Naive thymus-derived CD4-positive, alpha-beta T cell (primary cell): Measurements from ENCODE around the gene IL1A. TPM values are rescaled to one million over a fixed set of nuclear protein-coding genes. Genes with fewer than 3 reads are reported as not detected.
A peak's percentile ranks its signal among the peaks of the same experiment; 100 is the strongest.

Source experiments
- ATAC-seq: fragments of 150-1000 bp; cut with Tn5 transposase; 2 replicates; pipeline ENCODE4 v1.10.0; 2021; ENCODE audit warnings: mild to moderate bottlenecking, moderate library complexity
- CTCF ChIA-PET: fragments of 350-600 bp; sonication (Branson Sonifier 250); formaldehyde crosslinking; loops from one replicate; lab custom pipeline; 2021; ENCODE audit warnings: antibody characterized with exemption; lab: Charles Lee
- POLR2A ChIA-PET: fragments of 350-600 bp; sonication (Branson Sonifier 250); formaldehyde crosslinking; loops from one replicate; lab custom pipeline; 2021; ENCODE audit warnings: antibody characterized with exemption, inconsistent platforms; lab: Charles Lee
- DNase-seq, 9 donors: peaks; one replicate each; pipeline versions ENCODE4 v3.0.0 to v3.0.0-alpha.2; 2020 to 2022; ENCODE audit warnings: mixed read lengths in 1 of 9
- H3K27ac ChIP-seq: one replicate; pipeline ENCODE4 v1.7.0; 2013; ENCODE audit warnings: mild to moderate bottlenecking, low read depth, low read length, moderate library complexity
- H3K27me3 ChIP-seq, 2 donors: one replicate each; pipeline ENCODE4 v1.7.0; 2013; ENCODE audit warnings: low read length in 2 of 2, mild to moderate bottlenecking in 2 of 2, moderate library complexity in 2 of 2; ENCODE audit not compliant: control insufficient read depth in 2 of 2, insufficient read depth in 2 of 2
- H3K36me3 ChIP-seq, 3 experiments: 1 replicate in 2 of 3; 2 replicates in 1 of 3; pipeline ENCODE4 v1.7.0; 2013; ENCODE audit warnings: low read length in 3 of 3, mild to moderate bottlenecking in 3 of 3, moderate library complexity in 1 of 3; ENCODE audit not compliant: insufficient read depth in 3 of 3, control insufficient read depth in 2 of 3
- H3K4me1 ChIP-seq, 2 donors: one replicate each; pipeline ENCODE4 v1.7.0; 2013; ENCODE audit warnings: low read length in 2 of 2, mild to moderate bottlenecking in 2 of 2, moderate library complexity in 1 of 2; ENCODE audit not compliant: control insufficient read depth in 2 of 2, insufficient read depth in 2 of 2
- H3K4me3 ChIP-seq: 2 replicates; pipeline ENCODE4 v1.7.0; 2013; ENCODE audit warnings: mild to moderate bottlenecking, low read length
- H3K9me3 ChIP-seq, 3 experiments: 1 replicate in 2 of 3; 2 replicates in 1 of 3; pipeline ENCODE4 v1.7.0; 2013; ENCODE audit warnings: low read length in 3 of 3; ENCODE audit not compliant: control insufficient read depth in 2 of 3
- H3K27ac Mint-ChIP-seq, 9 donors: one replicate each; pipeline ENCODE4 v1.8.0; 2020 to 2022; ENCODE audit warnings: mixed read lengths in 9 of 9, mild to moderate bottlenecking in 8 of 9, moderate library complexity in 5 of 9, inconsistent platforms in 2 of 9
- H3K27me3 Mint-ChIP-seq, 5 donors: one replicate each; pipeline ENCODE4 v1.8.0; 2021 to 2022; ENCODE audit warnings: mixed read lengths in 5 of 5, mild to moderate bottlenecking in 1 of 5
- H3K36me3 Mint-ChIP-seq, 5 donors: one replicate each; pipeline ENCODE4 v1.8.0; 2020 to 2022; ENCODE audit warnings: mixed read lengths in 5 of 5, mild to moderate bottlenecking in 3 of 5, inconsistent platforms in 1 of 5
- H3K4me1 Mint-ChIP-seq, 7 donors: one replicate each; pipeline ENCODE4 v1.8.0; 2020 to 2022; ENCODE audit warnings: mixed read lengths in 7 of 7, mild to moderate bottlenecking in 3 of 7, inconsistent platforms in 1 of 7
- H3K4me3 Mint-ChIP-seq, 10 donors: one replicate each; pipeline ENCODE4 v1.8.0; 2020 to 2022; ENCODE audit warnings: mild to moderate bottlenecking in 10 of 10, mixed read lengths in 10 of 10, moderate library complexity in 6 of 10, inconsistent platforms in 2 of 10
- H3K9me3 Mint-ChIP-seq, 11 donors: one replicate each; pipeline ENCODE4 v1.8.0; 2020 to 2022; ENCODE audit warnings: mixed read lengths in 11 of 11, mild to moderate bottlenecking in 4 of 11, inconsistent platforms in 1 of 11, moderate library complexity in 1 of 11
- intact Hi-C, 2 donors: fragments of 100-400 bp; cut with micrococcal nuclease; formaldehyde crosslinking; loops; one replicate each; pipeline ENCODE4 v1.15.1; 2023
- polyA plus RNA-seq, 2 donors: library from polyadenylated mRNA; unstranded; fragments of 300-500 nt; fragmentation: Illumina TruSeq; gene quantifications; one replicate each; pipeline ENCODE4 v1.2.3, GENCODE V29; 2021
- total RNA-seq, 6 experiments: library from RNA in 5 of 6; stranded (reverse) in 5 of 6; gene quantifications; 1 replicate in 5 of 6; 2 replicates in 1 of 6; pipeline ENCODE4 v1.2.3 and lab custom pipeline; 2021 to 2026

The IL1A gene
- total and polyA plus RNA-seq, 7 experiments from 2014 or later: 0.22 to 4.3 (median 1.0) TPM; not detected in 3

DNA sequence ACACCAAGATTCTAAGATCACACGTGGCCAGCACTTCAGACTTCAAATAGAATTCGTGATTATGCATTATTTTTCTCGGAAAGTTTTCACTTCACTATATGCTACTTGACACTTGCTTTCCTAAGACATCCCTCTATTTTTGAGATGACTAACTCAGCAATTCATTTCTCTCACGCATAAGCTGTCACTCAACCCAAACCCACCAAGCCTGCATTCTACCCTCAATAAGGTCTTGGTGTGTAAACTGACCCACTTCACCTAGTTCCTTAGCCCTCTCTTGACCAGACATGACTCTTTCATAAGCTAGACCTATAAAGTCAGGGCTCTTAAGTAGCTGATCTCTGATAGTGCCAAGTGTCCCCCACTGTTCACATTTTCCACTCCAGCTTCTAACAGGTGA, 31.6 kb downstream of the IL1A start:
- no peak overlapping the region for H3K27ac ChIP-seq
- H3K27ac Mint-ChIP-seq: peak overlapping the region in 1 of 9 donors; percentile 3
- intact Hi-C loops: no loop called here
- H3K4me3 Mint-ChIP-seq: no peak overlapping the region
- peaks cover 4% of the 10 kb centered on the region in 2 donors for H3K4me1 ChIP-seq
- H3K4me1 Mint-ChIP-seq: peaks cover 6 to 63% (median 9%) of the 10 kb centered on the region in 7 donors
- no peaks in the 10 kb centered on the region for H3K27me3 ChIP-seq
- CTCF ChIA-PET: interaction anchor here (0.6 to 1.9 kb wide), 2 partner anchors 8 to 132 kb away, joined by 3 to 8 read pairs; no protein-coding TSS in a partner anchor
- ATAC-seq (no peak), DNase-seq (no peak)
- H3K27me3 Mint-ChIP-seq: no peaks in the 10 kb centered on the region
- POLR2A ChIA-PET: interaction anchor here (1.3 kb wide), 1 partner anchor 14 kb away, joined by 3 read pairs; no protein-coding TSS in a partner anchor
- no peak overlapping the region for H3K4me3 ChIP-seq
- peaks cover 0 to 1% (median 0%) of the 10 kb centered on the region in 11 donors for H3K9me3 Mint-ChIP-seq
- peaks cover 0 to 43% (median 0%) of the 10 kb centered on the region in 5 donors for H3K36me3 Mint-ChIP-seq
- no peaks in the 10 kb centered on the region for H3K9me3 ChIP-seq
- no peaks in the 10 kb centered on the region for H3K36me3 ChIP-seq

DNA sequence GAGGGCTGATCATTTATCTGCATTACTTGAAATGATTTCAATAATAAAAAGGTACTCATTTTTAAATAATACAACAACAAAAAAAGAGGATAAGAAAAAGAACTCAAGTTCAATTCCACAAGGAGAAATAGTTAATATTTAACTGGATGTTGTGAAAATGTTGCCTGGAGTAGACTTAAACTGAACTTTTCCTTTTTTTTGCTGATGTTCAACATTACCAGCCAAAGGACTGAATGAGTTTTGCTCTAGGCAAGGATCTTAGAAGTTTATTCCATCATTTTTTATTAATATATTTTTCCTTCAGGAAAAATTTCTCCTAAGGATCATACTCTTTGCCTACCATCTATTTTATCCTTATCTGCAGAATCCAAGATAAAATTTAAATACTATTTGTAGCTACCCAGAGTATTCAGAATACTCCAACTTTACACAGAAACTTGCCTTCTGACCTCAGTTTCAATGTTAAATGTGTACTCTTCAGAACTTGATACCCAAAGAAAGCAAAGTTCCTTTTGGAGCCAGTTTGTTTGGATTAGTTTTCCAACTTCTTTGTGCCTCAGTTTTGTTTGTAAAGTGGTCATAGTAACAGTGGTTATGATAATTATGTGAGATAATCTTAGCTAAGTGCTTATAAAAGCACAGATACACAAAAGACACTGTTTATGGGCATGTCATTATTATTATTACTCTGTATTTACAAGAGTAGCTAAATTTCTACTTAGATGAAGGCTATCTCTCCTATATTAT, 32.7 kb downstream of the IL1A start:
- peak overlapping the region in 1 of 10 donors; percentile 9 for H3K4me3 Mint-ChIP-seq
- Histone ChIP-seq H3K27ac (no peak overlapping the region), H3K36me3 (no peaks in the 10 kb centered on the region), H3K9me3 (no peaks in the 10 kb centered on the region), H3K4me3 (no peak overlapping the region), H3K4me1 (peaks cover 4% of the 10 kb centered on the region in 2 donors), H3K27me3 (no peaks in the 10 kb centered on the region)
- ChIA-PET POLR2A (interaction anchor here (0.6 to 1.3 kb wide), 2 partner anchors 15 to 18 kb away, joined by 3 read pairs; no protein-coding TSS in a partner anchor), CTCF (interaction anchor here (0.6 to 1.9 kb wide), 4 partner anchors 9 to 133 kb away, joined by 3 to 8 read pairs (median 3); no protein-coding TSS in a partner anchor)
- DNase-seq (no peak), ATAC-seq (no peak)
- intact Hi-C loops: no loop called here
- H3K9me3 Mint-ChIP-seq: peaks cover 0 to 1% (median 0%) of the 10 kb centered on the region in 11 donors
- peak overlapping the region in 1 of 9 donors; percentile 20 for H3K27ac Mint-ChIP-seq
- H3K27me3 Mint-ChIP-seq: no peaks in the 10 kb centered on the region
- peaks cover 6 to 58% (median 9%) of the 10 kb centered on the region in 7 donors for H3K4me1 Mint-ChIP-seq
- peaks cover 0 to 40% (median 0%) of the 10 kb centered on the region in 5 donors for H3K36me3 Mint-ChIP-seq

DNA sequence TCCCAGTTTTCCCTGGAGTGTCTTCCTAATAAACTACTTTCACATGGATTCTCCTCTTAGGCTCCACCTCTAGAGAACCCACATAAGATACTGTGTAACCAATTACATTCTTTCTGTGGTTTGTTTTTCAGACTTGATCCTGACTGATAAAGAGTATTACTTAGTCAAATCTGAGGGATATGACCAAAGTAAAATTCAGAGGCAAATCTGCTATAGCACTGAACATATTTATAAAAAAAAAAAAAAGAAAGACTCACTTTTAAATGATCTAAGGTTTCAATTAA, 33.8 kb downstream of the IL1A start:
- ChIA-PET POLR2A (no interaction called here), CTCF (interaction anchor here (0.6 to 4.1 kb wide), 8 partner anchors 8 to 191 kb away, joined by 3 to 41 read pairs (median 4); no protein-coding TSS in a partner anchor)
- intact Hi-C loops: no loop called here
- H3K27me3 ChIP-seq: no peaks in the 10 kb centered on the region
- no peak overlapping the region for H3K4me3 ChIP-seq
- Mint-ChIP-seq H3K9me3 (peaks cover 0 to 1% (median 0%) of the 10 kb centered on the region in 11 donors), H3K27ac (peak overlapping the region in 1 of 9 donors; percentile 90), H3K27me3 (no peaks in the 10 kb centered on the region), H3K4me1 (peaks cover 6 to 53% (median 9%) of the 10 kb centered on the region in 7 donors), H3K36me3 (peaks cover 0 to 33% (median 0%) of the 10 kb centered on the region in 5 donors), H3K4me3 (peak overlapping the region in 1 of 10 donors; percentile 76)
- no peaks in the 10 kb centered on the region for H3K36me3 ChIP-seq
- peaks cover 2 to 4% of the 10 kb centered on the region in 2 donors for H3K4me1 ChIP-seq
- no peak for DNase-seq
- ATAC-seq: no peak
- no peaks in the 10 kb centered on the region for H3K9me3 ChIP-seq
- H3K27ac ChIP-seq: no peak overlapping the region

DNA sequence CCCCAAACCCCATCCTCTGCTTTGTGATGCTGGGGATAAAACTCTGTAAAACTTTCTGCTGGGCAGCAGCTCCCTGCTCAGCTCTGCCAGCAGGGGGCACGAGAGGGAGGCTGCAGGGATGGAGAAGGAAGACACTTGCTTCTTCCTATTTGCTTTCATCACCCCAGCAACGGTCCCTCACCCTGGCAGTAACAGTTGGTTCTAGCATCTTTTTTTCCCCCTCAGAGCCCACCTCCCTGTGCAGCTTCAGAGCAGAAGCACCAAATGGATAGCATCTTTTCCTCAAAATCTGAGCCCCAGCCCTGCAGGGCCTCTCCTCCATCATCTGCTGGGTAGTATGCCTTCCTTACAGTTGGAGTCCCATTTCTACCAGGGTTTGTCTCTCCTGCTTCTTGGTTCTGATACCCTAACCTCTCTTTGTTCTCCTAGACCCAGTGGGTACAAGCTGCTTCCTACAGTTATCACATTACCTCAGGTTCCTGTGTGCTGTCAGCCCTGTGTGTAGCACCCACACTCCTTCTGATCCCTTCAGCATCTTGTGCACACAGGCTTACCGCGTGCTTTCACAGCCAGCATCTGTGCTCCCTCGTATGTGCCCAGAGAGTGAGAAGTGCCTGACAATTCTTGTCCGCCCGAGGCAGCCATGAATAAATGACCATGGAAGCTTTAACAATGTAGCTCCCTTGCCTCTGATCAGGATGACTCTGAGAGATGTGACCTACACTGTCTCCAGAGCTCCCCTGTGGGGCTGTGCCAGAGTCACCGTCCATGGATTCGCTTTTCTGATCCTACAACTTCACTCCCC, 34.3 kb downstream of the IL1A start:
- Mint-ChIP-seq H3K36me3 (peaks cover 0 to 31% (median 0%) of the 10 kb centered on the region in 5 donors), H3K27me3 (no peaks in the 10 kb centered on the region), H3K9me3 (peaks cover 0 to 1% (median 0%) of the 10 kb centered on the region in 11 donors), H3K27ac (peak overlapping the region in 3 of 9 donors; percentile 6 to 90 (median 54)), H3K4me1 (peaks cover 6 to 49% (median 9%) of the 10 kb centered on the region in 7 donors), H3K4me3 (peak overlapping the region in 7 of 10 donors; percentile 7 to 76 (median 21))
- DNase-seq: peak; percentile 50 to 85 (median 69)
- Histone ChIP-seq H3K27ac (no peak overlapping the region), H3K9me3 (no peaks in the 10 kb centered on the region), H3K4me1 (peaks cover 0 to 4% of the 10 kb centered on the region in 2 donors), H3K4me3 (no peak overlapping the region), H3K27me3 (no peaks in the 10 kb centered on the region), H3K36me3 (no peaks in the 10 kb centered on the region)
- POLR2A ChIA-PET: interaction anchor here (1.0 kb wide), 1 partner anchor 10 kb away, joined by 4 read pairs; no protein-coding TSS in a partner anchor
- CTCF ChIA-PET: interaction anchor here (0.6 to 4.1 kb wide), 21 partner anchors 12 to 820 kb away, joined by 3 to 41 read pairs (median 4); no protein-coding TSS in a partner anchor
- intact Hi-C loops: loop anchor here (1.0 kb wide), 4 partner anchors 14 to 208 kb away; partner anchors contain the start of gene CKAP2L (in 1 of the 2)
- ATAC-seq: peak; percentile 97

DNA sequence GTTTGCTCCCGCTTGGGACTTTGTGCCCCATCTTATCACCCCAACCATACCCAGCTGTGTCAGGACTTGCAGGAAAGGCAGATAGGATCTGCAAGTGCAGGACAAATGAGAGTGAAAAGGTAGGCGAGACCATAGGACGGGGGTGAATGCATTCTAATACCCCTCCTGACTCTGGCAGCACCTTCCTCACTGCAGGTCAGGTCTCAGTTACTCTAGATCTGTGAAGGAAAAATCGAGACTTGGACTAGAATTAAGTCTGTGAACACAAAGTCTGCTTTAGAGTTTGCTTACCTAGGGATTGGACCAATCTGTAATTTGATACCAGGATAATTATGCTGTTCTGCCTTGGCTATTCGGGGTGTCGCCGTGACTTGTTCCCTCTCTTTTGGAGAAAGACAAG, 43.8 kb downstream of the IL1A start:
- H3K27ac ChIP-seq: no peak overlapping the region
- no peaks in the 10 kb centered on the region for H3K9me3 ChIP-seq
- ChIA-PET POLR2A (no interaction called here), CTCF (no interaction called here)
- Mint-ChIP-seq H3K4me1 (no peaks in the 10 kb centered on the region), H3K4me3 (no peak overlapping the region), H3K9me3 (no peaks in the 10 kb centered on the region), H3K27me3 (no peaks in the 10 kb centered on the region), H3K36me3 (peaks cover 0 to 33% (median 0%) of the 10 kb centered on the region in 5 donors), H3K27ac (no peak overlapping the region)
- no peak overlapping the region for H3K4me3 ChIP-seq
- no peaks in the 10 kb centered on the region for H3K4me1 ChIP-seq
- intact Hi-C loops: no loop called here
- DNase-seq (no peak), ATAC-seq (no peak)
- H3K36me3 ChIP-seq: no peaks in the 10 kb centered on the region
- no peaks in the 10 kb centered on the region for H3K27me3 ChIP-seq

DNA sequence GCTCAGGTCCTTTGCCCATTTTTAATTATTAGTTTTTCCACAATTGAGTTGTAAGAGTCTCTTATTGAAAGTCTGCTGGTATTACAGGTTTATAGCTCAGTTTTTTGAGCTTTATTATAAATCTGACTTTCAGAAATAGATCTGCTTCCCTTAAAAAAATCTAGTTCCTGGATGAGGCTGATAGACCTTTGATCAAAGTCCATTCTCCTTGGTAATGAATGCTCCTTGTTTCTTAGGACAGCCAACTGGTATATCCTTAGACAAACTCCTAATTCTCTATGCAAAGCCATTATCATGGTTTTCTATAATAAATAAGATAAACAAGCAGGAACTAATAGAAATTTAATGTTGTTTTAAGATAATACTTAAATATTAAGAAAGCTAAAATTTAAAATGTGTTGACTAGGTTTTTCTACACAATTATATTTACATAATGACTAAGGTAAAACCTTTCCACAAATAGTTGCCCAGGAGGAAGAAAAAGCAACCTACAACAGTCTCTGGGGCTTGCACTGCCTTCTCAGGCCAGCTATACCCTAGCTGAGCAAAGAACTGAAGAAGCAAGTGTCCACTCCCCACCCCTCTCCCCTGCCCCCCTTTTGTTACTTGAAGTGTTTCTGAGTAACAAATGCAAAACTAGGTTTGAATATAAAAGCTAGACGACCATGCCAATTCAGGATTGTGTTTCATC, 46.6 kb downstream of the IL1A start:
- ChIA-PET POLR2A (no interaction called here), CTCF (interaction anchor here (1.3 kb wide), 1 partner anchor 12 kb away, joined by 4 read pairs; no protein-coding TSS in a partner anchor)
- H3K36me3 Mint-ChIP-seq: peaks cover 0 to 31% (median 0%) of the 10 kb centered on the region in 5 donors
- intact Hi-C loops: no loop called here
- H3K4me1 ChIP-seq: no peaks in the 10 kb centered on the region
- H3K36me3 ChIP-seq: no peaks in the 10 kb centered on the region
- H3K27me3 Mint-ChIP-seq: no peaks in the 10 kb centered on the region
- no peaks in the 10 kb centered on the region for H3K9me3 Mint-ChIP-seq
- ATAC-seq (no peak), DNase-seq (no peak)
- H3K4me3 Mint-ChIP-seq: no peak overlapping the region
- H3K27ac Mint-ChIP-seq: no peak overlapping the region
- H3K27me3 ChIP-seq: no peaks in the 10 kb centered on the region
- no peak overlapping the region for H3K27ac ChIP-seq
- H3K4me1 Mint-ChIP-seq: no peaks in the 10 kb centered on the region
- no peaks in the 10 kb centered on the region for H3K9me3 ChIP-seq
- H3K4me3 ChIP-seq: no peak overlapping the region
